Measurements from ENCODE around the gene DSTN.

DNA sequence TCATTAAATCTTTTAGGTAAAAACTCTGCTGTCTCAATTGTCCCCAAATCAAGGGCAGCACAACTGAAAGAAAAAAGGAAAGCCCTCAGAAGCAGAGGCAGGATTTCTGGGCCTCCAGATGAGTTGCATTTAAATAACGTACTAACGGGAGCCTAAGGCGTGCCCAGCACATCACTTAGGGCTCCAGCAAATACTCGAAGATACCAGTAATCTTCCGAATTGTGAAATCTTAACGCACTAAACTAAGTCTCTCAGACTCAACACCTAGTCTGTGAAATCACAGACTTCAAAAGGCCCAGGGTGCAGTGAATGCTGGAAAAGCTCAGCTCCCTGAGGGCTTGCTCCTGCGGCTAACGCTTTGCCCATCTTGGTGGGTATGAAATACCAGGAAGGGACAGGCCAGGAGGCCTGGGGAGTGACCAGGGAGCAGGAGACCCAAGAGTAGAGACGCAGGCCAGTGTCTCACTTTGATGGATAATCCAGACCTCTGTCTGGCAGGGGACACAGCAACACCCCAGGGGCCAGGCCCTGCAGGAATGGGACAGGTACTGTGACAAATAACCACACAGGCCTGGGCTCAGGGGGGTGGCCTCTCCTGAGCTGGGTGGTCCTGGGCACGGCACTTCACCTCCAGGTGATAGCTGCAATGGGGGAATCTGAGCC lies 75.8 kb downstream of the DSTN start:
- TF ChIP-seq, protein P1, sequence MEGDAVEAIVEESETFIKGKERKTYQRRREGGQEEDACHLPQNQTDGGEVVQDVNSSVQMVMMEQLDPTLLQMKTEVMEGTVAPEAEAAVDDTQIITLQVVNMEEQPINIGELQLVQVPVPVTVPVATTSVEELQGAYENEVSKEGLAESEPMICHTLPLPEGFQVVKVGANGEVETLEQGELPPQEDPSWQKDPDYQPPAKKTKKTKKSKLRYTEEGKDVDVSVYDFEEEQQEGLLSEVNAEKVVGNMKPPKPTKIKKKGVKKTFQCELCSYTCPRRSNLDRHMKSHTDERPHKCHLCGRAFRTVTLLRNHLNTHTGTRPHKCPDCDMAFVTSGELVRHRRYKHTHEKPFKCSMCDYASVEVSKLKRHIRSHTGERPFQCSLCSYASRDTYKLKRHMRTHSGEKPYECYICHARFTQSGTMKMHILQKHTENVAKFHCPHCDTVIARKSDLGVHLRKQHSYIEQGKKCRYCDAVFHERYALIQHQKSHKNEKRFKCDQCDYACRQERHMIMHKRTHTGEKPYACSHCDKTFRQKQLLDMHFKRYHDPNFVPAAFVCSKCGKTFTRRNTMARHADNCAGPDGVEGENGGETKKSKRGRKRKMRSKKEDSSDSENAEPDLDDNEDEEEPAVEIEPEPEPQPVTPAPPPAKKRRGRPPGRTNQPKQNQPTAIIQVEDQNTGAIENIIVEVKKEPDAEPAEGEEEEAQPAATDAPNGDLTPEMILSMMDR (conservative IDR thresholded peaks at IDR 0.05; ENCODE audit: low read length), result no peak
- no peak for TF ChIP-seq EZH2phosphoT487 (IDR thresholded peaks at IDR 0.05; ENCODE audit: borderline replicate concordance)

All from Loucy (cell line).